Adrenal gland (tissue), 12 donors: ENCODE results near the gene ANK3. TPM values are rescaled to one million over a fixed set of nuclear protein-coding genes. Genes with fewer than 3 reads are reported as not detected.

Experiments used
- DNase-seq, 7 donors: peaks; one replicate each; pipeline ENCODE4 v3.0.0-alpha.2; 2019 to 2020
- H3K27ac ChIP-seq, 5 donors: fragments of 200-600 bp; sonication (generic) in 4 of 5; 1 replicate in 3 of 5; 2 replicates in 2 of 5; pipeline versions ENCODE4 v1.5.1 to v1.8.0; 2016 to 2020; ENCODE audit warnings: mild to moderate bottlenecking in 1 of 5
- H3K27me3 ChIP-seq: fragments of 200-600 bp; 2 replicates; pipeline ENCODE4 v1.8.0; 2021
- H3K36me3 ChIP-seq, 2 donors: fragments of 200-600 bp; replicated peaks in 1 of 2; 1 replicate in 1 of 2; 2 replicates in 1 of 2; pipeline versions ENCODE4 v1.5.1 to v1.8.0; 2018 to 2022
- H3K4me1 ChIP-seq, 2 donors: fragments of 200-600 bp; replicated peaks in 1 of 2; 1 replicate in 1 of 2; 2 replicates in 1 of 2; pipeline versions ENCODE4 v1.5.1 to v1.8.0; 2018 to 2021
- H3K4me3 ChIP-seq, 4 donors: fragments of 200-600 bp; sonication (generic) in 3 of 4; one replicate each; pipeline ENCODE4 v1.5.1; 2016 to 2018
- H3K9me3 ChIP-seq, 3 donors: fragments of 200-600 bp; sonication (generic) in 1 of 3; replicated peaks in 1 of 3; 1 replicate in 2 of 3; 2 replicates in 1 of 3; pipeline versions ENCODE4 v1.5.1 to v1.8.0; 2016 to 2021
- CTCF ChIP-seq, 6 experiments: fragments of 450-650 bp in 4 of 6; fragments of 200-600 bp in 2 of 6; sonication (generic) in 1 of 6; IDR thresholded peaks; 1 replicate in 5 of 6; 2 replicates in 1 of 6; pipeline versions ENCODE4 v1.5.1 to v1.8.0; 2016 to 2021; ENCODE audit warnings: antibody characterized with exemption in 6 of 6, mild to moderate bottlenecking in 2 of 6, moderate library complexity in 1 of 6
- POLR2A ChIP-seq, 2 donors: fragments of 450-650 bp; IDR thresholded peaks; one replicate each; pipeline ENCODE4 v1.6.1; 2017; ENCODE audit warnings: antibody characterized with exemption in 2 of 2, mild to moderate bottlenecking in 2 of 2, moderate library complexity in 1 of 2
- WGBS, 4 donors: extraction: QIAGEN DNeasy Blood & Tissue Kit in 2 of 4; methylation state at CpG; one replicate each; pipeline versions ENCODE4 v1.1.5 to v1.1.7; 2013 to 2017; 5-methylcytosine and 5-hydroxymethylcytosine counted together
- intact Hi-C, 2 donors: fragments of 100-400 bp; cut with DNase I; formaldehyde crosslinking; loops; one replicate each; pipeline versions ENCODE4 v1.14.1 to v1.15.0; 2022 to 2023
- polyA plus RNA-seq, 3 donors: library from polyadenylated mRNA; stranded (reverse); fragments of 200-250 nt in 2 of 3; fragments of 350-450 nt in 1 of 3; fragmentation: Illumina TruSeq in 1 of 3; extraction: RNeasy Lipid Tissue Mini Kit (QIAGEN cat#74804) in 1 of 3; gene quantifications; one replicate each; pipeline ENCODE4 v1.2.3, GENCODE V29; 2013 to 2014
- total RNA-seq, 9 donors: library from RNA; depleted of rRNA in 4 of 9; stranded (reverse); fragments of >200 nt in 4 of 9; fragments of 120-200 nt in 1 of 9; fragmentation: NEBNext Ultra II Directional in 1 of 9; extraction: Animal tissue kit (Norgen Biotek cat#: 25700) in 1 of 9; gene quantifications; one replicate each; pipeline versions ENCODE4 v1.1.0 to v1.2.4, GENCODE V29; 2013 to 2023
- donor health status: healthy with polysubstance abuse.
- donor health status: Bipolar disorder and iron deficiency.
- donor health status: DM: yes; HTN: yes; CAD: no.
- donor health status: DM: no; HTN: no; CAD: no.
- donor health status: DM: no; HTN: no; CAD: no.
- donor health status: DM: yes; HTN: yes; CAD: no.

Gene ANK3
- total and polyA plus RNA-seq, 12 donors: 2.6 to 48.1 (median 15.2) TPM

- H3K27me3 ChIP-seq: no peaks in the 10 kb centered on the region
- H3K27ac ChIP-seq: no peak overlapping the region
- H3K9me3 ChIP-seq: no peaks in the 10 kb centered on the region
- H3K4me1 ChIP-seq: peaks cover 0 to 4% of the 10 kb centered on the region in 2 donors
- no peaks in the 10 kb centered on the region for H3K36me3 ChIP-seq
- 81 to 83% (median 82%) methylated on average over 9 of the region's 9 CpGs for WGBS, 4 donors
- H3K4me3 ChIP-seq: no peak overlapping the region
- no peak for DNase-seq
- intact Hi-C loops: no loop called here
- TF ChIP-seq CTCF (IDR thresholded peaks at IDR 0.05) (no peak), POLR2A (IDR thresholded peaks at IDR 0.05) (no peak)
These were observed 91.0 kb downstream of the ANK3 start for GRCh38 chr10:60298408-60299389.

- Histone ChIP-seq H3K27ac (peak overlapping the region in 2 of 5 donors; percentile 40 to 47), H3K4me3 (no peak overlapping the region), H3K4me1 (peaks cover 0 to 4% of the 10 kb centered on the region in 2 donors), H3K27me3 (no peaks in the 10 kb centered on the region), H3K36me3 (no peaks in the 10 kb centered on the region), H3K9me3 (no peaks in the 10 kb centered on the region)
- no peak for DNase-seq
- 76 to 80% (median 78%) methylated on average over 1 of the region's 1 CpG for WGBS, 4 donors
- TF ChIP-seq POLR2A (IDR thresholded peaks at IDR 0.05) (no peak), CTCF (IDR thresholded peaks at IDR 0.05) (no peak)
- intact Hi-C loops: no loop called here
These were observed 93.6 kb downstream of the ANK3 start for GRCh38 chr10:60296073-60296472.

GRCh38 chr10:60295028-60295937 is 94.4 kb downstream of the ANK3 start:
- no peaks in the 10 kb centered on the region for H3K9me3 ChIP-seq
- DNase-seq: no peak
- no peaks in the 10 kb centered on the region for H3K36me3 ChIP-seq
- peaks cover 0 to 4% of the 10 kb centered on the region in 2 donors for H3K4me1 ChIP-seq
- no peaks in the 10 kb centered on the region for H3K27me3 ChIP-seq
- intact Hi-C loops: no loop called here
- TF ChIP-seq CTCF (IDR thresholded peaks at IDR 0.05): no peak
- TF ChIP-seq POLR2A (IDR thresholded peaks at IDR 0.05): no peak
- H3K4me3 ChIP-seq: no peak overlapping the region
- WGBS, 4 donors: 72 to 78% (median 76%) methylated on average over 9 of the region's 9 CpGs
- H3K27ac ChIP-seq: peak overlapping the region in 2 of 5 donors; percentile 42 to 47
